Kidney epithelial cell (primary cell): ENCODE results near the gene RIPK1. TPM values are rescaled to one million over a fixed set of nuclear protein-coding genes. Genes with fewer than 3 reads are reported as not detected.
"Not testable (repeated sequence)": the region's sequence is repeated elsewhere in the genome, so short reads cannot be mapped to it uniquely, and the experiment has no call there.

ENCODE experiments used
- DNase-seq: peaks from one replicate; pipeline ENCODE4 v3.0.0-alpha.2; 2010; ENCODE audit warnings: low read depth
- H3K27me3 ChIP-seq: 2 replicates; pipeline ENCODE4 v1.6.0; 2011; ENCODE audit warnings: low read length; ENCODE audit not compliant: control insufficient read depth, insufficient read depth
- H3K36me3 ChIP-seq: 2 replicates; pipeline ENCODE4 v1.5.1; 2011; ENCODE audit warnings: low read length; ENCODE audit not compliant: control insufficient read depth, insufficient read depth
- H3K4me3 ChIP-seq: 2 replicates; pipeline ENCODE4 v1.5.1; 2011; ENCODE audit warnings: low read depth, mild to moderate bottlenecking, control low read depth, low read length
- total RNA-seq: library from RNA; depleted of rRNA; stranded (reverse); fragments of >200 nt; gene quantifications from 2 replicates; pipeline ENCODE4 v1.2.3, GENCODE V29; 2015
- TF ChIP-seq, protein P1 (sequence below): IDR thresholded peaks from 2 replicates; pipeline ENCODE4 v1.5.1; 2011; ENCODE audit warnings: mild to moderate bottlenecking, moderate library complexity, low read length, control low read depth, inconsistent platforms; ENCODE audit not compliant: insufficient read depth, poor library complexity, severe bottlenecking

The RIPK1 gene
- total RNA-seq, 1 donor from 2014 or later = 22.6 TPM

DNA sequence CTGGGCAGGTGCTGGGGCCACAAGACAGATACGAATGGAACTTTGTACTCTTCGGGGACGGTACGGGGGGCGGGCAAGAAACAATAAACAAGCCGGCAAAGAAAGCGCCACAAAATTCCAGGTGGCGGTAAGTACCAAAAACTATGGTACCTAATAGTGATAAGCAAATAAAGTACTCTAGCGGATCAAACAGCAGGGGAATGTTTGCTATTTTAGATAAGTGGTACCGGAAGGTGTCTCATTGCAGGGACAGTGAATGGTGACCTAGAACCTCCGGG lies 15.1 kb upstream of the RIPK1 start:
- TF ChIP-seq, protein P1, sequence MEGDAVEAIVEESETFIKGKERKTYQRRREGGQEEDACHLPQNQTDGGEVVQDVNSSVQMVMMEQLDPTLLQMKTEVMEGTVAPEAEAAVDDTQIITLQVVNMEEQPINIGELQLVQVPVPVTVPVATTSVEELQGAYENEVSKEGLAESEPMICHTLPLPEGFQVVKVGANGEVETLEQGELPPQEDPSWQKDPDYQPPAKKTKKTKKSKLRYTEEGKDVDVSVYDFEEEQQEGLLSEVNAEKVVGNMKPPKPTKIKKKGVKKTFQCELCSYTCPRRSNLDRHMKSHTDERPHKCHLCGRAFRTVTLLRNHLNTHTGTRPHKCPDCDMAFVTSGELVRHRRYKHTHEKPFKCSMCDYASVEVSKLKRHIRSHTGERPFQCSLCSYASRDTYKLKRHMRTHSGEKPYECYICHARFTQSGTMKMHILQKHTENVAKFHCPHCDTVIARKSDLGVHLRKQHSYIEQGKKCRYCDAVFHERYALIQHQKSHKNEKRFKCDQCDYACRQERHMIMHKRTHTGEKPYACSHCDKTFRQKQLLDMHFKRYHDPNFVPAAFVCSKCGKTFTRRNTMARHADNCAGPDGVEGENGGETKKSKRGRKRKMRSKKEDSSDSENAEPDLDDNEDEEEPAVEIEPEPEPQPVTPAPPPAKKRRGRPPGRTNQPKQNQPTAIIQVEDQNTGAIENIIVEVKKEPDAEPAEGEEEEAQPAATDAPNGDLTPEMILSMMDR = no peak
- no peaks in the 10 kb centered on the region for H3K36me3 ChIP-seq
- peak overlapping the region; percentile 30 for H3K4me3 ChIP-seq
- no peaks in the 10 kb centered on the region for H3K27me3 ChIP-seq
- DNase-seq = no peak

DNA sequence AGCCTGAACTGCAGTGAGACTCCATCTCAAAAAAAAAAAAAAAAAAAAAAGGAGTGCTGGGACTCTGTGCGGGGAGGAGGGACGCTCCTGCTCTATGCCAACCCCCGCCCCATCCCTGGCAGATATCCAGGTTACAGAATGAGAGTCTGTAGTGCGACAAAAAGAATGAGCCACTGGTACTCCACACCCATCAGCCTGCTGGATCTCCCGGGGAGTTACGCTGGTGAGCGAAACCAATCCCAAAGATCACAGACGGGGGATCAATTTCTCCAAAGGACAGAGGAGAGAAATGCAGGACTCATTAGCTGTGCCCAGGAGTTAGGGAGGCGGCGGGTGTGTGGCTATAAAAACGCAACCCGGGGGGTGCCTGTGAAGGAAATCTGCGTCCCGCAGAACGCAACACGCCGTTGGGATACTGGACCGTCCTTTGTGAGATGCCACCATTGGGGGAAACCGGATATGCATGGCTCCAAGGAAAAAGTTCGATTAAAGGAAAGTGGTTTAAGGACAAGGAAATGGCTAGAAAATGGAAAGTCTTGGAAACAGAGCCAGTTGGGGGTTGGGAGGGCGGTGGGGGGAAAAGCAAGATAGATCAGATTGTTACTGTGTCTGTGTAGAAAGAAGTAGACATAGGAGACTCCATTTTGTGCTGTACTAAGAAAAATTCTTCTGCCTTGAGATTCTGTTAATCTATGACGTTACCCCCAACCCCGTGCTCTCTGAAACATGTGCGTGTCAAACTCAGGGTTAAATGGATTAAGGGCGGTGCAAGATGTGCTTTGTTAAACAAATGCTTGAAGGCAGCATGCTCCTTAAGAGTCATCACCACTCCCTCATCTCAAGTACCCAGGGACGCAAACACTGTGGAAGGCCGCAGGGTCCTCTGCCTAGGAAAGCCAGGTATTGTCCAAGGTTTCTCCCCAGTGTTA lies 13.8 kb upstream of the RIPK1 start:
- peak overlapping the region; percentile 30 for H3K4me3 ChIP-seq

DNA sequence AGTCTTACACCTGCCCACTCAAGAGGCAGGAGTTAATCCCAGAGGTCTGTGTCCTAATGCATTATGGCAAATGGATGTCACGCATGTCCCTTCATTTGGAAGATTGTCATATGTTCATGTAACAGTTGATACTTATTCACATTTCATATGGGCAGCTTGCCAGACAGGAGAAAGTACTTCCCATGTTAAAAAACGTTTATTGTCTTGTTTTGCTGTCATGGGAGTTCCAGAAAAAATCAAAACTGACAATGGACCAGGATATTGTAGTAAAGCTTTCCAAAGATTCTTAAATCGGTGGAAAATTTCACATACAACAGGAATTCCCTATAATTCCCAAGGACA lies 13.2 kb upstream of the RIPK1 start:
- not testable (repeated sequence) for H3K36me3 ChIP-seq, H3K27me3 ChIP-seq, H3K4me3 ChIP-seq, DNase-seq

More for the DNA sequence above, 13.8 kb upstream of the RIPK1 start:
- H3K36me3 ChIP-seq, DNase-seq, H3K27me3 ChIP-seq: not testable (repeated sequence)

DNA sequence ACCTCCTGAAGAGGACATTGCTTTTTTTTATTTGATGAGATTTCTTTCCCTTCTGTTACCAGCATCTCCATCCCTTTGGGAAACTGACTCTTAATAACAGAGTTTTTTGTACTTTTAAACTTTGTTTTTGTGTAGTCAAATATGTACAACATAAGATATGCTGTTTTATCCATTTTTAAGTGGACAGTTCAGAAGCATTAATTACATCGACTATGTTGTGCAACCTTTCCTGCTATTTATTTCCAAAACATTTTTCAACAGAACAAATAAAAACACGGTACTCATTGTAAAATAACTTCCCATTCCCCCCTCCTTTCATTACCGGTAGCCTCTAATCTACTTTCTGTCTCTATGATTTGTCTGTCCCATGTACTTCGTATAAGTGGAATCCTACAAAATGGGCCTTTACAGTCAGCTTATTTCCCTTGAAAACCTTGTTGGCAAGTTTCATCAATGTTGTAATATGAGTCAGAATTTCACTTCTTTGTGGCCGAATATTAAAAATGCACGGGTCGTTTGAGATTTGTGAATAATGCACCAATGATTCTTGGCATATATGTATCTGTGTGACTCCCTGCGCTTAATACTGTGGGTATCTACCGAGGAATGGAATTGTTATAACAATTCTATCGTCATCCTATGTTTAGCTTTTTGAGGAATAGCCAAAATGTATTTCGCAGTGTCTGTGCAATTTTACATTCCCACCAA lies 11.1 kb upstream of the RIPK1 start:
- DNase-seq = no peak
- TF ChIP-seq, protein P1 = no peak

DNA sequence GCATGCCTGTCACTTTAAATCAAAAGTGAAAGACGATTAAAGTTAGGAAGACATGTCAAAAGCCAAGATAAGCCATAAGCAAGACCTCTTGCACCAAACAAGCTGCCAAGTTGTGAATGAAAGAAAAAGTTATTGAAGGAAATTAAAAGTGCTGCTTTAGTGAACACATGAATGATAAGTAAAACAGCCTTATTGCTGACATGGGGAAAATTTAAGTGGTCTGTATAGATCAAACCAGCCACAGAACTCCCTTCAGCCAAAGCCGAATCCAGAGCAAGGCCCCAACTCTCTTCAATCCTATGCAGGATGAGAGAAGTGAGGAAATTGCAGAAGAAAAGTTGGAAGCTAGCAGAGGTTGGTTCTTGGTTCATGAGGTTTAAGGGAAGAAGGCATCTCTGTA lies 9.3 kb upstream of the RIPK1 start:
- H3K27me3 ChIP-seq = no peaks in the 10 kb centered on the region

More for the DNA sequence above, 11.1 kb upstream of the RIPK1 start:
- Histone ChIP-seq H3K4me3 (no peak overlapping the region), H3K27me3 (no peaks in the 10 kb centered on the region), H3K36me3 (no peaks in the 10 kb centered on the region)

DNA sequence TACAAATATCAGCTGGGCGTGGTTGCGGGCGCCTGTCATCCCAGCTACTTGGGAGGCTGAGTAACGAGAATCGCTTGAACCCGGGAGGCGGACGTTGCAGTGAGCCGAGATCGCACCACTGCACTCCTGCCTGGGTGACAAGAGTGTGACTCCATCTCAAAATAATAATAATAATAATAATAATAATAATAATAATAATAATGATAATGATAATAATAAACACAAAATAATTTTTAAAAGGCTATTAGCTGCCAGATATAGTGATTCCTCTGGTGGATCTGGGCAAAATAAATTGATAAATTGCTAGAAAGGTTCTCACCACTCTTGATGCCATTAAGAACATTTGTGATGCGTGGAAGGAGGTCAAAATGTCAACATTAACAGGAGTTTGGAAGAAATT lies 8.2 kb upstream of the RIPK1 start:
- H3K36me3 ChIP-seq, DNase-seq: not testable (repeated sequence)

More for the DNA sequence above, 9.3 kb upstream of the RIPK1 start:
- TF ChIP-seq, protein P1 = no peak
- no peak for DNase-seq
- Histone ChIP-seq H3K36me3 (no peaks in the 10 kb centered on the region), H3K4me3 (no peak overlapping the region)

DNA sequence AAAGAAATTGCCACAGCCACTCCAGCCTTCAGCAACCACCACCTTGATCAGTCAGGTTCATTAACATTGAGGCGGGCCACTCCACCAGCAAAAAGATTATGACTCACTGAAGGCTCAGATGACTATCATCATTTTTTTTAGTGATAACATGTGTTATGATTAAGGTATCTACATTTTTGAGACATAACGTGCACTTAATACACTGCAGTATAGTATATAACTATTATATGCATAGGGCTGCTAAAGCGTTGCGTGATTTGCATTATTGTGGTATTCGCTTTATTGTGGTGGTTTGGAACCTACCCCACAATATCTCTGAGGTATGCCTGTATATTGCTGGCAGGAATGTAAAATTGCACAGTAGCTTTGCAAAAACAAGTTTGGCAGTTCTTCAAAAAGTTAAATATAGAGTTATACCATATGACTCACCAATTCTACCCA lies 6.8 kb upstream of the RIPK1 start:
- H3K4me3 ChIP-seq = no peak overlapping the region
- no peak for DNase-seq
- H3K27me3 ChIP-seq = no peaks in the 10 kb centered on the region
- TF ChIP-seq, protein P1 = no peak
- no peaks in the 10 kb centered on the region for H3K36me3 ChIP-seq

More for the DNA sequence above, 8.2 kb upstream of the RIPK1 start:
- H3K4me3 ChIP-seq, H3K27me3 ChIP-seq: not testable (repeated sequence)

DNA sequence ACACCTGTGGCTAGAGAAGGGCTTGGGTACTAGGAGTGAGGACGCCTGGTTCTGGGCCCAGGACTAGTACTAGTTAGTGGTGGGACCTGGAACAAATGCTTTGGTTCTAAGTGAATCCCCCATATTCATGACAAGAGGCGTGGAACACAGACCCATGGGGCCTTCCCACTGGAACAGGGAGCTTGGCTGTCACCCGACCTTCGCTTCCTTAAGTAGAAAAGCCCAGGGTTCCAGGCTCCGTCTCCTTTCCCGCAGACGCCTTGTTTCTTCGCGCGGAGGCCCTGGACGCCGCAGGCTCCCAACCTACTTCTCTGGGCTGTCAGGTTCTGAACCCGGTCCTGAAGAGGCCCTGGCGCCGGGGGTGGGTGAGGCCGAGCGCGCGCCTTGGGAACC lies 5.0 kb upstream of the RIPK1 start:
- not testable (repeated sequence) for H3K36me3 ChIP-seq, H3K27me3 ChIP-seq, DNase-seq
- H3K4me3 ChIP-seq = peak overlapping the region; percentile 74
